ENCODE measurements around the gene AKAP8L.

Gene AKAP8L

DNA sequence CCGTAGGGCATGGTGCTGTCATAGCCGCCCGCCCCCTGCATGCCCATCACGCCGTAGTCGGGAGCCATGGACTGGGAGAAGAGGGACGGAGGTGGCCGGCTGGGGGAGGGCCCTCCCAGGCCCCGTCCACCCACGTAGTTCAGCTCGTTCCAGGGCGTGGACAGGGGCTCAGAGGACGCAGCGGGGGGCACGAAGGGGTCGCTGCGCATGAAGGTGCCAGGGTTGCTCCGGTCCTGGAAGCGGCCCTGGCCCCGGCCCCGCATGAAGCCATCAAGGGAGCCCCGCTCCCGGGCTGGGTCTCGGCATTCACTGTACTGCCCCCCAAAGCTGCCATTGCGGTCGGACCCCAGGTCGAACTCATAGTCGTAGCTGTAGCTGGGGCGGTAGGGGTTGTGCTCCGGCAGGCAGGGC, 45.9 kb downstream of the AKAP8L start:
- H3K4me1 Mint-ChIP-seq = peaks cover 11% of the 10 kb centered on the region
- peaks cover 31% of the 10 kb centered on the region for H3K36me3 Mint-ChIP-seq (ENCODE audit: low read depth)
- H3K27ac Mint-ChIP-seq = no peak overlapping the region
- no peak overlapping the region for H3K4me3 Mint-ChIP-seq
- H3K27me3 Mint-ChIP-seq (ENCODE audit: low read depth) = no peaks in the 10 kb centered on the region
- no peaks in the 10 kb centered on the region for H3K9me3 Mint-ChIP-seq
- TF ChIP-seq, protein P1, sequence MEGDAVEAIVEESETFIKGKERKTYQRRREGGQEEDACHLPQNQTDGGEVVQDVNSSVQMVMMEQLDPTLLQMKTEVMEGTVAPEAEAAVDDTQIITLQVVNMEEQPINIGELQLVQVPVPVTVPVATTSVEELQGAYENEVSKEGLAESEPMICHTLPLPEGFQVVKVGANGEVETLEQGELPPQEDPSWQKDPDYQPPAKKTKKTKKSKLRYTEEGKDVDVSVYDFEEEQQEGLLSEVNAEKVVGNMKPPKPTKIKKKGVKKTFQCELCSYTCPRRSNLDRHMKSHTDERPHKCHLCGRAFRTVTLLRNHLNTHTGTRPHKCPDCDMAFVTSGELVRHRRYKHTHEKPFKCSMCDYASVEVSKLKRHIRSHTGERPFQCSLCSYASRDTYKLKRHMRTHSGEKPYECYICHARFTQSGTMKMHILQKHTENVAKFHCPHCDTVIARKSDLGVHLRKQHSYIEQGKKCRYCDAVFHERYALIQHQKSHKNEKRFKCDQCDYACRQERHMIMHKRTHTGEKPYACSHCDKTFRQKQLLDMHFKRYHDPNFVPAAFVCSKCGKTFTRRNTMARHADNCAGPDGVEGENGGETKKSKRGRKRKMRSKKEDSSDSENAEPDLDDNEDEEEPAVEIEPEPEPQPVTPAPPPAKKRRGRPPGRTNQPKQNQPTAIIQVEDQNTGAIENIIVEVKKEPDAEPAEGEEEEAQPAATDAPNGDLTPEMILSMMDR (IDR thresholded peaks at IDR 0.05; ENCODE audit: unreplicated experiment in 3 of 3) = no peak

DNA sequence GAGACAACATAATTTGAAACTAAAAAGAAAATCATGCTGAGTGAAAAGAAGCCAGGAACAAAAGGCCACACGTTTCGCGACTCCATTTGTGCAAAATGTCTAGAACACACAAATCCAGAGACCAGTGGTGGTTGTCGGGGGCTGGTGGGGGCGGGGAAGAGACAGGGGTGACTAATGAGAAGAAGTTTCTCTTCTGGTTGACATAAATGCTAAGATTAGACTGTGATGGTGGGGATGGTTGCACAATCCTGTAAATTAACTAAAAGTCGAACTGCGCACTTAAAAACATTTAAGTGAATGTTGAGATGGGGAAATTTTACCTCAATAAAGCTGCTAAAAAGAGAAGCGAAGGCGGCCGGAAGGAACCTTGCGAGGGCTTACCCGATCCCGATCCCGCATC, 46.3 kb downstream of the AKAP8L start:
- no peak overlapping the region for H3K27ac Mint-ChIP-seq
- no peaks in the 10 kb centered on the region for H3K9me3 Mint-ChIP-seq
- H3K4me1 Mint-ChIP-seq = peaks cover 8% of the 10 kb centered on the region
- no peak overlapping the region for H3K4me3 Mint-ChIP-seq
- H3K36me3 Mint-ChIP-seq (ENCODE audit: low read depth) = peaks cover 34% of the 10 kb centered on the region
- TF ChIP-seq, protein P1 (IDR thresholded peaks at IDR 0.05; ENCODE audit: unreplicated experiment in 3 of 3) = no peak
- H3K27me3 Mint-ChIP-seq (ENCODE audit: low read depth) = no peaks in the 10 kb centered on the region

DNA sequence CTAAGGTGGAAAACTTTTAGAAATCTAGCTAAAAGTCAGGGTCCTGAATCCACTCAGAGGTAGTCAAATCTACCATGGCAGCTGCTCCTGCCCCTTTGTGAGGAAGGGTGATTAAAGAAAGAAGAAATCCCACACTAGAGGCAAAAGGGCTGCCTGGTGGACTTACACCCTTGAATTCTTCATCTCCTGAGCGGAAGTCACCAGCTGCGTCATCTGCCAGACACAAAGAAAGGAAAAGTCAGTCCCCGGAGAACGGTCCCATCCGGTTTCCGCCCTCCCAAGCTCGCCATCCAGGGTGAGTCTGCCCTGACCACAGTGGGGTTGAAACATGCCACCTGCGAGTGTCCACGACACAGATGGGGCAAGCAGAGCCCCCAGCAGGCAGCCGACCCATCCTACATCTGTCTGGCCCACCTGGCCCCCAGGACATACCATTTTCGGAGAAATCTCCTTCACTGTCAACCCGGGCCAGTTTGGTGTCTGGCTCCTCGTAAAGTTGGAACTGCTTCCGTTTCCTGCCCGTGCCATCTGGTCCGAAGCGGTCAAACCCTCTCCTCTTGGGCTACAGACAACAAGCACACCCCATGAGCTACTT, 46.9 kb downstream of the AKAP8L start:
- H3K27ac Mint-ChIP-seq = no peak overlapping the region
- no peak overlapping the region for H3K4me3 Mint-ChIP-seq
- H3K36me3 Mint-ChIP-seq (ENCODE audit: low read depth) = peaks cover 36% of the 10 kb centered on the region
- H3K4me1 Mint-ChIP-seq = peaks cover 4% of the 10 kb centered on the region
- no peaks in the 10 kb centered on the region for H3K9me3 Mint-ChIP-seq
- no peaks in the 10 kb centered on the region for H3K27me3 Mint-ChIP-seq (ENCODE audit: low read depth)
- TF ChIP-seq, protein P1 (IDR thresholded peaks at IDR 0.05; ENCODE audit: unreplicated experiment in 3 of 3) = no peak

DNA sequence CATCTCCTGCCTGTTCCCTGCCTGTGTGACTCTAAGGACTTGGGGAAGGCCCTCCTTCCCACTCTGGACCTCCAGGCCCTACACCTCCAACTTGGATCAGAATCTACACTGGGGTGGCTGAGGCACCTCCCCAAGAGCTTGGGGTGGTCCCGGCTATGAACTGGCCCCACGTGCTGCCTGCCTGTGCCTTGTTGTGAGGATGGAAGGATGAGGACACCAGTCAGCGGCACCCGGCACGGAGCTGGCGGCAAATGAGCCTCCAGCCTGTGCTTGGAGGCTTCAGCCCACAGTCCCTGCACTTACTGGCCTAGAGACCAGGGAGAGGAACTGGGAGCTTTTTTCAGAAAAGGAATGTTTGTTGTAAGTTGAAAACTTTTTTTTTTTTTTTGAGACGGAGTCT, 47.7 kb downstream of the AKAP8L start:
- TF ChIP-seq, protein P1 (IDR thresholded peaks at IDR 0.05; ENCODE audit: unreplicated experiment in 3 of 3) = no peak
- Mint-ChIP-seq H3K27ac (no peak overlapping the region), H3K4me3 (no peak overlapping the region), H3K9me3 (no peaks in the 10 kb centered on the region), H3K27me3 (ENCODE audit: low read depth) (no peaks in the 10 kb centered on the region), H3K36me3 (ENCODE audit: low read depth) (peaks cover 40% of the 10 kb centered on the region), H3K4me1 (no peaks in the 10 kb centered on the region)

DNA sequence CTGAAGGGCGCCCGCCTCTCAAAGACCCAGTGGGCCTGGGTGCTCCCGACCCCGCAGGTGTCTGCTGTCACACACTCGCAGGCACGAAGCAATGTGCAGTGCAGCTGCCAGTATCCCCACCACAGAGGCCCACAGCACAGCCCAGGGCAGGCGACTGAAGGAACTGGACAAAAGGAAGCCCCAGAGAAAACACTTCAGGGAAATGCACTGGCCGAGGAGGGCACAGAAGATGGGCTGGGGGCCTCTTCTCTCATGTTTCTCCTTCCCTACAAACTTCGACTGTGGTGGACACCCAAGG, 49.2 kb downstream of the AKAP8L start:
- H3K27ac Mint-ChIP-seq = no peak overlapping the region
- no peak overlapping the region for H3K4me3 Mint-ChIP-seq
- no peaks in the 10 kb centered on the region for H3K4me1 Mint-ChIP-seq
- TF ChIP-seq, protein P1 (IDR thresholded peaks at IDR 0.05; ENCODE audit: unreplicated experiment in 3 of 3) = no peak
- no peaks in the 10 kb centered on the region for H3K27me3 Mint-ChIP-seq (ENCODE audit: low read depth)
- no peaks in the 10 kb centered on the region for H3K9me3 Mint-ChIP-seq
- peaks cover 56% of the 10 kb centered on the region for H3K36me3 Mint-ChIP-seq (ENCODE audit: low read depth)

DNA sequence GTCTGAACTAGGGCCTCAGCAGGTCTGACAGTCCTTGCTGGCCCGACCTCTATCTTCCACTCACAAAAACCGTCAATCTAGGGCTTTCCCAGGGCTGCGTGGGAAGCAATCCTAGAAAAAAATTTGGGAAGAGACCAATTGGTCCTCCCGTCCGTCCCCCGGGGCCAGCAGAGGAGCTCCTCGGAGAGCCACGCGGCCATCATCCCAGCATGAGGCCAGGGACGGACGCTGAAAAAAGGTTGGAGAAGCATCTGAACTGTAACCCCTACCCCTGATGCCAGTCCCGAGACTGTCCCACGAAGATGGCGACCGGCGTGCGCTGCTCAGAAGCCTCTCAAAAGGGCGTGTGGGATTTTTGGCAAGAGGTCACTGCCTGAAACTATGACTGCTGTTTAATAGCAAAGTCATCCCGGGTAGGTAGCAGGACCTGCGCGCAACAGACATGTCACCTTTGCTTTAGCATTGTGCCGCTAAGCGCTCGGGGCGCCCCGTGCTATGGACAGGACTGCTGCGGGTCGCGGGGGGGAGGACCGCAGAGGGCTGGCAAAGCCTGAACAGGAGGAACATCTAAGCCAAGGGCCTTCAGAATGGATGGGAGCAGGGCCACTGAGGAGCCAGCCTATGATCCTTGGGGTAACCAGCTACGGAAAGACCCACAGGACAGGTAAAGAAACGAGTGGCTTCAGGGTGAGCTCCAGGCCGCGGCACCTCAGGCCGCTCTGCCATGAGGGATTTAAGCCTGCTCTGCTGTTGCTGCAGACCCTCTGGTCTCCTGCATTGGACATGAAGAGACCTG, 49.8 kb downstream of the AKAP8L start:
- Mint-ChIP-seq H3K9me3 (no peaks in the 10 kb centered on the region), H3K4me1 (no peaks in the 10 kb centered on the region), H3K27me3 (ENCODE audit: low read depth) (no peaks in the 10 kb centered on the region), H3K36me3 (ENCODE audit: low read depth) (peaks cover 59% of the 10 kb centered on the region), H3K27ac (no peak overlapping the region), H3K4me3 (no peak overlapping the region)
- TF ChIP-seq, protein P1 (IDR thresholded peaks at IDR 0.05; ENCODE audit: unreplicated experiment in 3 of 3) = no peak
